CD4-positive, alpha-beta T cell treated with Interleukin-1 beta for 1 hour (primary cell): Measurements from ENCODE around the gene NAA38.
A peak's percentile ranks its signal among the peaks of the same experiment; 100 is the strongest.

Experiments used
- DNase-seq, 2 donors: peaks; one replicate each; pipeline ENCODE4 v3.0.0-alpha.2; 2020 to 2022

NAA38 gene, protein sequence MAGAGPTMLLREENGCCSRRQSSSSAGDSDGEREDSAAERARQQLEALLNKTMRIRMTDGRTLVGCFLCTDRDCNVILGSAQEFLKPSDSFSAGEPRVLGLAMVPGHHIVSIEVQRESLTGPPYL

DNA sequence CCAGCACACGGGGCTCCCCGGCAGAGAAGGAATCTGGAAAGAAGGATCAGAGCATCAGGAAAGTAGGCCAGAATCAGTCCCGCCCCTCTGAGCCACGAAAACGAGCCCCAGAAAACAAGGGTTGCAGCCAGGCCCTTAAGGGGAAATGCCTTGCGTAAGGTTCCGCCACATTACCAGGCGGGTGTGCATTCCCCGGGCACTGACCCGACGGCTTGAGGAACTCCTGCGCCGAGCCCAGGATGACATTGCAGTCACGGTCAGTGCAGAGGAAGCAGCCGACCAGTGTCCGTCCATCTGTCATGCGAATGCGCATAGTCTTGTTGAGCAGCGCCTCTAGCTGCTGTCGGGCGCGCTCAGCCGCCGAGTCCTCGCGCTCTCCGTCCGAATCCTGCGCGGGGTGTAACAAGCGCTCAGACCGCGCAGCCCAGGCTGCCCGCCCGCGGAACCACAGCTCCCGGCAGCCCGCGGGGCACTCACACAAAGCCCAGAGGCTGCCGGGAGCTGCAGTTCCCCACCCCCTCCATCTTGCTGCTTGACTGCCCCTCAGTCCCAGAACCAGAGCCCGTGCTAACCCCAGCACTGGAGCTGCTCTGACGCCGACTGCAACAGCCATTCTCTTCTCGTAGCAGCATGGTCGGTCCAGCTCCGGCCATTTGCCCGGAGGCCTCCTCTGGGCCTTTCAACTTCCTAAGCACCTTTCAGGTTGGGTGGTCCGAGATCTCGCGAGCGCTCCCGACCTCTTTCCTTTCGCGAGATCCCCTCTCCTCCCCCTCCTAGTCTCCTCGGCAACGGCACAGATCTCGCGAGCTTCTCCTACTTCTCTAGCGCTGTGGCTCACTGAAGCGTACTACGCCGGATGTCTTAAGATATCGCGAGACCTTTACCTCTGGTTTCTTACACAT lies at the start of gene NAA38:
Gene NAA38, minus strand, starts transcription at position 749 of the 902 bp plus-strand sequence. Its CDS starts 96 bp downstream, at position 653.
- peak; percentile 97 to 98 for DNase-seq

DNA sequence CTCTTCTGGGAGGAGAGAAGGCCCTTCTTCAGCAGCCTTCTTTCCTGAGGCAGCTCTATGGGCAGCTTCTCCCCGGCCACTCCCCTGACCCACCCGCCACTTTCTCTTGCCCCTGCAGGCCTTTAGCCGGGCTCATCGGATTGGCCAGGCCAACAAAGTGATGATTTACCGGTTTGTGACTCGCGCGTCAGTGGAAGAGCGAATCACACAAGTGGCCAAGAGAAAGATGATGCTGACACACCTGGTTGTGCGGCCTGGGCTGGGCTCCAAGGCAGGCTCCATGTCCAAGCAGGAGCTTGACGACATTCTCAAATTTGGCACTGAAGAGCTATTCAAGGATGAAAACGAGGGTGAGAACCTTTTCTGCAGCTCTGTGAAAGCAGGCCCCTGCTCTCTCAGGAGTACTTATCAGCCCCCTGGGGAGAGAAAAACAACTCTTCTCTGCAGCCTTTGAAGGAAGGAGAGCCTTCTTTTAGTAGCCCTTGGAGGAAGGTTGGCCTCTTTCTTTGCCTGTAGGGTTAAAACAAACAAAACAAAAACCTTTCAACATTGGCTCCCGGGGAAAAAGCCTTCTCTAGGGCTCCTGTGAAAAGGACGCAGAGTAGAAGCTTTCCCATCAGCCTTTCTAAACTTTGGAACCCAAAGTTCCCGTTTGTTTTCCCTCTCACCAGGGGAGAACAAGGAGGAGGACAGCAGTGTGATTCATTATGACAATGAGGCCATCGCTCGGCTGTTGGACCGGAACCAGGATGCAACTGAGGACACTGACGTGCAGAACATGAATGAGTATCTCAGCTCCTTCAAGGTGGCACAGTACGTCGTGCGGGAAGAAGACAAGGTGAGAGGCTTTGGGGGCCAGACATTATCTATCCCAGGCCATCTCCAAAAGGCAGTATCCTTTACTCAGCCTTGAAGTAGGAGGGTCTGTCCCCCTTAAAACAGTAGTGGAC lies 46.1 kb upstream of the NAA38 start:
- DNase-seq, result no peak

DNA sequence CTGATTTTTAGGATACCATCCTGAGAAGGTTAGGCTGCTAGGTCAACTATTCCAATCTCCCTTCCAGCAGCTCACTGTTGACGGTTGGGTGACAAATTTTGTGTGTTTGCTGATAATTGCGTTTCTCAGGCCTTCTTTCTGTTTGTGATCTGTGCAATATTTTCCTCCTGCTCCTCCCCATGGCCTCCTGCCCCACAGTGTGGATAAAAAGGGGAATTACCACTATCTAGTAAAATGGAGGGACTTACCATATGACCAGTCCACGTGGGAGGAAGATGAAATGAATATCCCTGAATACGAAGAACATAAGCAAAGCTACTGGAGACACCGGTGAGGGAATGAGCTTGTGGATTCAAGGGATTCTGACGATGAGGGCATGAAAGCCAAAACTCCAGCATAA lies 40.4 kb upstream of the NAA38 start:
- peak; percentile 36 to 49 for DNase-seq

DNA sequence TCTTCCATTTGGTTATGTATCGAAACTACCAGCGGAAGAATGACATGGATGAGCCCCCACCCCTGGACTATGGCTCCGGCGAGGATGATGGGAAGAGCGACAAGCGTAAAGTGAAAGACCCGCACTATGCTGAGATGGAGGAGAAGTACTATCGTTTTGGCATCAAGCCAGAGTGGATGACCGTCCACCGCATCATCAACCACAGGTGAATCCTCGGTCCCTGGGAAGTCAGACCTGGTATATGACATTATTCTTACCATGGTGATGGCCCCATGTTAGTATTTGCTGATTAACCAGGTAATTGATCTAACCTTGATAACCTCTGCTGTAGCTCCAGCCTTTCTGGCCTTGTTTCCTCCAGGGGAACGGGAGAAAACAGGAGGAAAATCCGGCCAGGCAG lies 39.7 kb upstream of the NAA38 start:
- no peak for DNase-seq

DNA sequence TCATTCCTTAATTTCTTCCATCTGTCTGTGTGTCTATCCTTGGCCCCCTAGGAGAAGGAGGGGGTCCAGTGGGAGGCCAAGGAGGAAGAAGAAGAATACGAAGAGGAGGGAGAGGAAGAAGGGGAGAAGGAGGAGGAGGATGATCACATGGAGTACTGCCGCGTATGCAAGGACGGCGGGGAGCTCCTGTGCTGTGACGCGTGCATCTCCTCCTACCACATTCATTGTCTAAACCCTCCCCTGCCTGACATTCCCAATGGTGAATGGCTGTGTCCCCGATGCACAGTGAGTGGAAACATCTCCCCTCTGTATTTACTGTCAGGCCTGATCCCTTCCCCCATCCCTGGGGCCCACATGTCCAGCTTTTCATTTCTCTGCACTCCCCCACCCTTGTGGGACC lies 37.5 kb upstream of the NAA38 start:
- DNase-seq, result no peak

DNA sequence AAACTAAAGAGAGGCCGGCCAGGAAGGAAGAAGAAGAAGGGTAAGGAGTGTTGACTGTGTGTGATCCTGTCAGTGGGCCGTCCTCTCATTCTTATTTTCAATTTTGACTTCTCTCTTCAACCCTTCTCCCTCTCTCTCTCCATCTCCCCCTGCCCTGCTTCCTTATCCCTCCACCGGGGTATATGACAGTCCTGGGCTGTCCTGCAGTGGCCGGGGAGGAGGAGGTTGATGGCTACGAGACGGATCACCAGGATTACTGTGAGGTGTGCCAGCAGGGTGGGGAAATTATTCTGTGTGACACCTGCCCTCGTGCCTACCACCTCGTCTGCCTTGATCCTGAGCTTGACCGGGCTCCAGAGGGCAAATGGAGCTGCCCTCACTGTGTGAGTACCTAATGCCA lies 36.9 kb upstream of the NAA38 start:
- no peak for DNase-seq

DNA sequence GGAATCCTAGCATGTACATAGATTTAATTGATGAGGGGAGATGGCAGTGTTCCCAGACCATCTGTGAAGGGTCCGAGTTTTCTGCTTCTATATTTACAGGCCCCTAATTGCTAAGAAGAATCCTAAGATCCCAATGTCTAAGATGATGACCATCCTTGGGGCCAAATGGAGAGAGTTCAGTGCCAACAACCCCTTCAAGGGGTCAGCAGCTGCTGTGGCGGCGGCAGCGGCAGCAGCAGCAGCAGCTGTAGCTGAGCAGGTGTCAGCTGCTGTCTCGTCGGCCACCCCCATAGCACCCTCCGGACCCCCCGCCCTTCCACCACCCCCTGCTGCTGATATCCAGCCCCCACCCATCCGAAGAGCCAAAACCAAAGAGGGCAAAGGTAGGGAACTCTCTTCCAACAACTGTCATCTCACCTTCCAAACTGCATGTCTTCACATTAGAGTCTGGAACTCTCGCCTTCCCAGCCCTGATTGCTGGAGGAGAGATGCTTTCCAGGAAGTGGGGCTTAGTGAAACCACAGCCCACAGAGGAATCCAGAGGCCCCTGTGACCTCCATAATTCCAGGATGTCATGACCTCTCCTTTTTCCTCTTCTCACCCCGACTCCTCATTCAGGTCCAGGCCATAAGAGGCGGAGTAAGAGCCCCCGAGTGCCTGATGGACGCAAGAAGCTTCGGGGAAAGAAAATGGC lies 36.0 kb upstream of the NAA38 start:
- DNase-seq, result no peak

DNA sequence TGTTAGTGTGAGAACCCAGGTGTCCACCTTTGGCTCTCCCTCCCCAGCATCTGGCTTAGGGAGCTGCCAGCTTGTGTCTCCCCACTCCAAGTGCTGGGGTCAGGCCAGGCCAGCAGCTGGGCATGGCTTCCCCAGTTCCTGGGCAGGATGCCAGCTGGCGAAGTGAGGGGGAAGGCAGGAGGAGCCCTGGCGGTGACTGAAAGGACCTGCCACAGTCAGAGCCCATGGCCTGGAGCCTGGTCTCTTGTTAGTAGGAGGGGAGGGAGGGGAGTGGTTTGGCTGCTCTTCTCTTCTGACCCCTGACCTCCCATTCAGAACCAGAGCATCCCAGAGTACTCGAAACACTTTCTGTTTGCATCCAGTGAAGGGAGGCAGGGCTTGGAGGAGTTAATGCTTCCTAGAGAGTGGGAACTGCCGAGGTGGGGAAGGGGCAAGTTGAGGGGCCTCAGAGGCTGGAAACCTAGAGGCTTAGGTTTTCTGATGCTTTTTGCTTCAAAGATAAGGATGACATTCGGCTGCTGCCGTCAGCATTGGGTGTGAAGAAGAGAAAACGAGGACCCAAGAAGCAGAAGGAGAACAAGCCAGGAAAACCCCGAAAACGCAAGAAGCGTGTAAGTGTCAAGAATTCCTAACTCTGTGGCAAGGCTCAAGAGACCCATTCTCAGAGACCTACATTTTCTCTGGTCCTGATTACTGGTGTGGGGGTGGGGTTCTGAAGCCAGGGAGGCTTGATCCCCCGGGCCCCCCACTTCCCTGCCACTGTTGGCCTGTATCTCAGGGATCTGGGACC lies 32.0 kb upstream of the NAA38 start:
- DNase-seq, result peak; percentile 41 to 70

DNA sequence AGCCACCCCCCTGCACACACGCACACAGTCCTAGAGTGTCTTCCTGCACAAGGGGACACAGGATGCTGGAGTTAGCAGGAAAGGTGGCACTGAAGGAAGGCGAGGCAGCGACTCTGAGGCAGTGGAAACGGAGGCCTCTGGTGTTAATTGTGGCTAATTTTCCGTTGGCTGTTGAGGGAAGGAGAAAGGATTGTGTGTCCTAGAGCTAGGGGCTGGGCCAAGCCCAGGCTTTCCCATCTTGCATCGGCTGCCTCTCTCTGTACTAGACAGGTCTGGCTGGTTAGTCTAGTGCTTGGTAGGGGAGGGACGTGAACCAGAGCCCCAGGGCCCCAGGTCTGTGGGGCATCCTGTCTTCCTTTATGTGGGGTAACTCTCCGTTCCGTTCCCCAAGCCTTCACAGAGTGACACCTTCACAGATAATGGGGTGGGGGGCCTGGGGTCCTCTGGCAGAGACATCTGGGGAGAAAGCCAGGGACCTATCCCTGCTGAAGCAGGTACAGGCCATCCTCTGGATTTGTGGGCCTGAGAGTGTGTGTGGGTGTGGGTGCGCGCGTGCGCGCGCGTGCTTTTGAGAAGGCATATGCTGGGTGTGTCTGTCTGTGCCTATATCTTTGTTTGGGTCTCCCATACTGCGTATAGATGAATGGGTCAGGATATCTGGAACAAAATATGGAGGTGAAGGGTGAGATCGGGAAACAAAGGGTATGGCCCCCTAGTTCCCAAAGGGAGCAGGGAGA lies 31.0 kb upstream of the NAA38 start, which contains the start of gene CHD3:
Gene CHD3, plus strand, starts transcription at position 606 of the 737 bp plus-strand sequence. CDS start 212 bp downstream, outside the sequence.
- DNase-seq, result peak; percentile 19 to 43

DNA sequence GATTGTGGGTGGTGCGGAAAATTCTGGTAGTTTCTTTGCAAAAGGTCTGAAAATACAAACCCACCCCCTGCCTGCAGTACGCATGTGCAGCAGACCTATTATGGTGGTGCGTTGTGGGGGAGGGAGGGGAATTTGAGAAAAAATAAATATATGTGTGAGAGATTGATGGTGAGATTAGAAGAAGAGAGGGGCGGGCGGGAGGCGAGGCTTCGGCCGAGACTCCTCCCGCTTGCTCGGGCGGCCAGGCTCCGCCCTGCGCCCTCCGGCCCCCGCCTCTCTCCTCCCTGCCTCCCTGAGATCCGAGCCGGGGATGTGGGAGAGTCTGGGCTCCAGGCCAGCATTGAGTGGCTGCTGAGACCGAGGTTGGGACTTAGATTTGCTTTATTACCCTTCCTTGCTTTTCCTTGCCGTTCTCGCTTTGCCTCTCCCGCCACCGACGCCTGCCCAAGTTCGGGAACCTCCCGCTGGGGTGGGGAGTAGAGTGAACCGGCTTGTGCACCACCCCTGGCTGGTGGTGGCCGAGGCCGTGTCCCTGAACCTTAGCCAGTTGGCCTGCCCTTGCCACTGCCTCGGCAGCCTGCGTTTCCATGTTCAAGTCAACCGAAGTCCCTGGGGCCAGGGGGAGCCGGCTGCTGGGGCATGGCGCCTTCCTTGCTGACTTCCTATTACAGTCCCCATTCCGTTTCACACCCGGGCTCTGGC lies 30.3 kb upstream of the NAA38 start:
- DNase-seq, result peak; percentile 94 to 96

DNA sequence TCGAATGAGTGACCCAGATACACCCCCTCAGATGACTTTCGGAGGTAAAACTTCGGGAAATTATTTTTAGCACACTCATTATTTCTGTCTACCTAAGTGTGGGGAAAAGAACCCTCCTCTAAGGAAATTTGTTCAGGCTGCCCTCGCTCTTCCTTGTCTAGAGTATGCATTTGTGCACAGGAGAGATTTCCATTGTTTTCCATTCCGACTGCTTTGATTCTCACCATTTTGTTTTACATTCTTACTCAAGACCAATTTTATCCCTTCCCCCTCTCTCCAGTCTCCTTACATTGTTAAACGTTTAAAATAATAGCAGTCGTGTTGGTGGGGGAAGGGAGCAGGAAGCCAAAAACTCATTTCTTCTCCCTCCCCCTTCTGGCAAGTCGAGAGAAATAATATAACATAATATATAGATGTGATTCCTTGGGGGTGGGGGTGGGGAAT lies 29.7 kb upstream of the NAA38 start:
- no peak for DNase-seq

DNA sequence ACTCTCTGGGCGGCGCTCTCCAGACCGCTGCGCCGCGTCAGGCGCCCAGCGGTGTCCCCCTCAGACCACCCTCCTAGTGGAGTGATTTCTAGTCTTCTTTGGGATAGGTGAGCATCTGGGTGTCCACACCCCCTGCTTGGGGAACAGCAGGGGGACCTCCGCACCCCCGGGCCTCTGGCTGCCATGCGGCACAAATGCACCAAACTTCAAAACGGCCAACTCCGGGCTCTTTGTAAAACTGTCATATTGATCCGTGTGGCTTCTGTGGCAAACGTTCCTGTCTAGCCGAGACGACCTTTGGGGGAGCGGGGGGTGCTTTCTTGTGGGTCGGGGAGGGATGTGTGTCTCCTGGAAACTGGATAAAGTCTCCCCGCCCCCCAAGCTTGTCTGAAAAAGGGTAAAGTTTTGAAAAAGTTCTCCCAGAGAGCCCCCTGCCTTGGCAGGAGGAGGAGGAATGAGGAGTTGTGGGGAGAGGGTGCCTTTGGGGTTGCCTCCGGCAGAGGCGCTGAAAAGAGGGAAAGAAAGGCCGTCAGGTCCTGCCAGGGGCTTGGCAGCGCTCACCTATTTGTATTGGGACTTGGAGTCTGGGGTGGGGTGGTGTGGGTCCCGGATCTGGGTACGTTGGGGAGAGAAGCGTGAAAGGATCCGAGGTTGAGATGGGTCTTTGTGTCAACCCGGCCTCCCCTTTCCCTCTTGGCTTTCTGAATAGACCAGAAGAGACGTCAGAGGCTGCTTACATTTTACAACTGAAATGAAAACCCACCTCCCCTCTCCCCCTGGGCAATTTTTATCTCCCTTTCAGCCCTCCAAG lies 29.1 kb upstream of the NAA38 start:
- peak; percentile 71 to 75 for DNase-seq

DNA sequence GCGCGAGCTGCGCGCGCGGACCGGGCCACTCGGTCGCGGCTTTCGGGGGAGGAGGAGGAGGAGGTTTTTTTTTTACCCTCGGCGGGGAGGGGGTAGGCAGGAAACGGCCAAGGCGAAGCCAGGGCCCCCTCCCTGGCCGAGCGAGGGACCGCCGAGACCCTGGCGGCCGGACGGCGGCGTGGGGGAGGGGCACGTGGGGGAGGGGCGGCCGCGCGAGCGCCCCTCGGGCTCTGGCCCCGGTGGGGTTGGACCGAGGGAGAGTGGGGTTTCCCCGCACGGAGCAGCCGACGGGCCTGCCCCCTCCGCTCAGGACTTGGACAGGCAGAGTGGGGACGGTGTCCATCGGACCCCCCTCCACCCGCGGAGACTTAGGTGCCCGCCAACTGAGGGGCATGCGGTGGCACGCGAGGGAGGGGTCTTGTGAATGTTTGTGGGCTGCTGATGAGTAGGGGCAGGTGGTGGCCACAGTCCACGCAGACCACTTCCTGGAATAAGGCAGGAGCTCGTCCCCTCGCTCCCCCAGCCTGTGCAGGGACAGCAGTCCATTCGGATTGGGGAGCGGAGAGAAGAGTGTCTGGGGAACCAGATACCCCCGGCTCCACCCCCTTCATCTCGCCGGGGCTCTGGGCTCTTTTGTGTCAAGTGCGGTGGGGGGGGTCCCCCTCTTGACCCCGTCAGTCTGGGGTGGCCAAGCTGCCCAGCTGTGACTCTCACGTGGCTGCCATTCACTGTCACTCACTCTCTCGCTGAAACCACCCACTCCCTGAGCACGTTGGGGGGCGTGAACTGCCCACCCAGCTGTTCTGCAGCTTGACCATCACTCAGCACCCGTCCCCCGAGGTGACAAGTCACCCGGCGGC lies 28.2 kb upstream of the NAA38 start:
- peak; percentile 54 to 61 for DNase-seq

DNA sequence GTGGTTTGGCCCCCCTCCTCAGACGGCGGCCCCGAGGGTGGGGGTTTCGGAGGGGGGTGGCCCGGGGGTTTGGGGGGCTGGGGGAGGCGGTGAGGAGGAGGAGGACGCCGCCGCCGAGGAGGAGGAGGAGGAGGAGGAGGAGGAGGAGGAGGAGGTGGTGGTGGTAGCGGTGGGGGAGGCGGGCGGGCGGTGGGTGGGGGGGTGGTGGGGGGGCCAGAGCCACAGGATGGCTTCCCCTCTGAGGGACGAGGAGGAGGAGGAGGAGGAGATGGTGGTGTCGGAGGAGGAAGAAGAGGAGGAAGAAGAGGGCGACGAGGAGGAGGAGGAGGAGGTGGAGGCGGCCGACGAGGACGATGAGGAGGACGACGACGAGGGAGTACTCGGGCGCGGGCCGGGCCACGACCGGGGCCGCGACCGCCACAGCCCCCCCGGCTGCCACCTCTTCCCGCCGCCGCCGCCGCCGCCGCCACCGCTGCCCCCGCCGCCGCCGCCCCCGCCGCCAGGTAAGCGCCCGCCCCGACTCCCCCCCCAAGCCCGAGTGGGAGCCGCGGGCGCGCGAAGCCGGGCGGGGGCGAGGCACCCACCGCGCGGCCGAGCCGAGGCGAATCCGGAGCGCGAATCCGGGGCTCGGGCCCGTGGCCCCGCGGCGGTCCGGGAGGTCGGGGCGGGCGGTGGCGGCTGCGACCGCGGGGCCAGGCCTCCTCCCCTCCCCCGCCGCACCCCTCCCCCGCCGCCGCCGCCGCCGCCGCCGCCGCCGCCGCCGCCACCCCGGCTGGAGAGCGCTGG lies 27.4 kb upstream of the NAA38 start:
- peak; percentile 45 to 50 for DNase-seq

DNA sequence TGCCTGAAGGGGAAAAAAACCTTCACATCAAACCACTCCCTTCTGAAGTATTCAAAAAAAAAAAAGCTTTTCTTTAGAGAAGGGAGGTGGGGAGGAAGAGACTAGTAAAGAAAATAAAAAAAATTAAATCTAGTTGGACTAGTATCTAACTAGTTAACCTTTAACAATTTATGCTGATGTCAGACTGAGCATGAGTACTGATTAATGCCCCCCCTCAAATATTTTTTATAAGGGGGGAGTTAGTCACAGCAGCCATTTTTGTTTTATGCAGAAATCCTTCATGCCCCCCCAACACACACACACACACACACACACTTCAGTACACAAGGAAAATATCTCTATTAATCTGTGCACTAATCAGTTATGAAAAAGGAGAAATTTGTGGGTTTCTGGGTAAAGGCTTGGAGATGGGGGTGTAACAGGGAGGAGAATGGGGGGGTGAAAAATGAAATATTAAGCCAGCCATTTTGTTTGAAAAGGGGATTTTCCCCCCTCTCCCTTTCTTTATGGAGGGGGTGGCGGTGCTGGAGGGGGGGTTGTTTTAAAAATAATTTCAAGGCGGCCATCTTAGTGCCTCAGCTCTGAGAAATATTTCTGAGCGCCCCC lies 26.5 kb upstream of the NAA38 start:
- DNase-seq, result peak; percentile 56 to 72

DNA sequence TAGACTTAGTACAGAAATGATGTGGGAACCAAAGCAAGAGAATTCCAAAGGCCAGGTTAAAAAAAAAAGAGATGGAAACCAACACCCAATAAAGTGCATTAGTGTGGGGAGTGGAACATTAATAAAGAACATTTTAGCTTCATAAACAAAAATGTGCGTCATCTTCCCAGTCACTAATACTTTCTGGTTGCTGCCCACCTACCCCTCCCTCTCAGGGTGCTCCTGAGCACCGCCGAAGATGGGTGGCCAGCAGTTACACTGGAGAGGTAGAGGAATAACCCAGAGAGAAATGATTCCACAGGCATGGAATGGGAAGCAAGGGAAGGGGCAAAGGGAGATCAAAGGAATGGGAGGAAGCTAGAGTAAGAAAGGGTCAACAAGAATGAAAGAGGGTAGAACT lies 25.3 kb upstream of the NAA38 start:
- DNase-seq, result no peak

DNA sequence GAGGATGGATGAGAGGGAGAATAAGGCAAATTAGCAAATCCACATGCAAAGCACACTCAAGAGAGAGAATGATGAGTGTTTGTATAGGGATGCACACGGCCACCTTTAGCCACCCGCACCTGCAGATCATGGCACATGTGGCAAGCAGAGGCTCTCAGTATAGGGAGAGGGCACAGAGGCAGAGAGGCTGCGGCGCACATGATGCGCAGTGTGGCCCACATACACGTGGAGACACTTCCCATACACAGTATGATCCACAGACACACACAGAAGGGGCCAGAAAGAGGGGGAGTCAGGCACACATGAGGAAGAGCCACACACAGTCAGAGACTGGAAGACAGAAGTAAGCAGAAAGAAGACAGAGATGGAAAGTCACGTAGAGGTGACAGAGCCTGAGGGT lies 24.7 kb upstream of the NAA38 start:
- DNase-seq, result no peak
